K562 (cell line): ENCODE results near the gene DNAJC6. TPM values are rescaled to one million over a fixed set of nuclear protein-coding genes. Genes with fewer than 3 reads are reported as not detected.

Experiments used
- ATAC-seq: fragments of 200-7000 bp; cut with Tn5 transposase; 3 replicates; pipeline ENCODE4 v1.9.1; 2020; ENCODE audit warnings: moderate library complexity
- BruUV-seq: library from RNA; stranded (reverse); fragments of 400-500 nt; replicated peaks from 2 replicates; lab custom pipeline; 2021; lab: Mats Ljungman, UMichigan
- CTCF ChIA-PET: fragments of 300-600 bp; formaldehyde crosslinking; extraction: SDS; loops from one replicate; lab custom pipeline; 2021; ENCODE audit warnings: low intra/inter-chr PET ratio; lab: Yijun Ruan, JAX
- POLR2A ChIA-PET: fragments of 300-600, 350-650 bp; sonication (Branson Sonifier 250); formaldehyde crosslinking; extraction: SDS; loops from one replicate; lab custom pipeline; 2021; ENCODE audit warnings: antibody characterized with exemption, inconsistent platforms; lab: Yijun Ruan, JAX
- DNase-seq, 4 experiments: peaks; one replicate each; pipeline versions ENCODE4 v3.0.0 to v3.0.0-alpha.2; 2011 to 2018; ENCODE audit warnings: low spot score in 3 of 4, mixed read lengths in 3 of 4; ENCODE audit errors: extremely low read depth in 1 of 4
- FAIRE-seq: peaks from 2 replicates; lab custom pipeline; 2011; peaks lifted over from hg19 to GRCh38; lab: Jason Lieb, UNC
- H2AFZ ChIP-seq: 2 replicates; pipeline ENCODE4 v1.6.0; 2011; ENCODE audit warnings: low read depth, low read length, control low read depth, inconsistent platforms
- H3K27ac ChIP-seq: fragments of 200-600 bp; 3 replicates; pipeline ENCODE4 v1.8.0; 2011; ENCODE audit warnings: low read depth, mild to moderate bottlenecking, control low read depth, inconsistent platforms, low read length, moderate library complexity, mixed read lengths; ENCODE audit errors: extremely low read depth
- H3K27me3 ChIP-seq, 2 experiments: fragments of 300-600 bp in 1 of 2; 2 replicates in 1 of 2; 3 replicates in 1 of 2; pipeline versions ENCODE4 v1.6.0 to v1.8.0; 2011; ENCODE audit warnings: inconsistent platforms in 2 of 2, low read length in 2 of 2, mild to moderate bottlenecking in 1 of 2, mixed read lengths in 1 of 2, moderate library complexity in 1 of 2; ENCODE audit not compliant: control insufficient read depth in 2 of 2, insufficient read depth in 2 of 2
- H3K36me3 ChIP-seq: fragments of 300-600 bp; 3 replicates; pipeline ENCODE4 v1.8.0; 2011; ENCODE audit warnings: mild to moderate bottlenecking, low read length, inconsistent platforms; ENCODE audit not compliant: control insufficient read depth, insufficient read depth
- H3K4me1 ChIP-seq, 2 experiments: fragments of 200-600 bp in 1 of 2; replicated peaks in 1 of 2; 2 replicates in 1 of 2; 3 replicates in 1 of 2; pipeline versions ENCODE4 v1.5.1 to v1.8.0; 2011; ENCODE audit warnings: inconsistent platforms in 2 of 2, low read length in 2 of 2, mild to moderate bottlenecking in 1 of 2, mixed read lengths in 1 of 2, moderate library complexity in 1 of 2; ENCODE audit not compliant: control insufficient read depth in 2 of 2, insufficient read depth in 2 of 2
- H3K4me2 ChIP-seq: 2 replicates; pipeline ENCODE4 v1.6.1; 2011; ENCODE audit warnings: low read length, control low read depth, inconsistent platforms, mixed read lengths; ENCODE audit not compliant: insufficient read depth
- H3K4me3 ChIP-seq: fragments of 200-600 bp; sonication (generic), shearing (Covaris generic); 2 replicates; pipeline ENCODE4 v1.5.1; 2016; ENCODE audit warnings: control low read depth, inconsistent platforms
- H3K79me2 ChIP-seq: fragments of 200-600 bp; 3 replicates; pipeline ENCODE4 v1.8.0; 2011; ENCODE audit warnings: low read length, inconsistent platforms; ENCODE audit not compliant: control insufficient read depth, insufficient read depth
- H3K9ac ChIP-seq, 2 experiments: 2 replicates each; pipeline versions ENCODE4 v1.6.0 to v1.6.1; 2011; ENCODE audit warnings: low read depth in 2 of 2, low read length in 2 of 2, control low read depth in 1 of 2, inconsistent platforms in 1 of 2, mild to moderate bottlenecking in 1 of 2, mixed read lengths in 1 of 2; ENCODE audit not compliant: insufficient read depth in 1 of 2
- H3K9me1 ChIP-seq: one replicate; pipeline ENCODE4 v1.6.0; 2011; ENCODE audit warnings: inconsistent platforms, mild to moderate bottlenecking, low read length, moderate library complexity; ENCODE audit not compliant: control insufficient read depth, insufficient read depth
- H3K9me3 ChIP-seq: replicated peaks from 2 replicates; pipeline ENCODE4 v1.5.1; 2011; ENCODE audit warnings: low read depth, low read length, inconsistent platforms; ENCODE audit not compliant: control insufficient read depth, insufficient read depth
- H4K20me1 ChIP-seq: replicated peaks from 2 replicates; pipeline ENCODE4 v1.6.1; 2011; ENCODE audit warnings: low read length, inconsistent platforms, mixed read lengths; ENCODE audit not compliant: control insufficient read depth, insufficient read depth
- CEBPB ChIP-seq: fragments of 450-650 bp; IDR thresholded peaks from 2 replicates; pipeline ENCODE4 v1.6.1; 2016; ENCODE audit warnings: missing genetic modification characterization, missing compliant biosample characterization
- CEBPG ChIP-seq, 3 experiments: fragments of 200-800 bp in 1 of 3; sonication (Bioruptor generic) in 1 of 3; sonication (generic) in 1 of 3; formaldehyde crosslinking in 1 of 3; IDR thresholded peaks in 2 of 3; conservative IDR thresholded peaks in 1 of 3; 2 replicates each; pipeline versions ENCODE4 v1.6.1 to v1.8.0; 2016 to 2022; ENCODE audit warnings: missing compliant biosample characterization in 2 of 3, missing genetic modification characterization in 2 of 3, mild to moderate bottlenecking in 1 of 3, missing genetic modification reagents in 1 of 3
- MTA2 ChIP-seq: fragments of 450-650 bp; IDR thresholded peaks from 2 replicates; pipeline ENCODE4 v1.6.1; 2016; ENCODE audit warnings: low read depth
- NFATC3 ChIP-seq: fragments of 450-650 bp; IDR thresholded peaks from 2 replicates; pipeline ENCODE4 v1.6.1; 2017; ENCODE audit warnings: mild to moderate bottlenecking
- POLR2H ChIP-seq: IDR thresholded peaks from 2 replicates; pipeline ENCODE4 v1.6.1; 2016; ENCODE audit warnings: missing genetic modification characterization, low read depth, mild to moderate bottlenecking, control low read depth, missing compliant biosample characterization, moderate library complexity
- ZNF212 ChIP-seq: fragments of 450-650 bp; formaldehyde crosslinking; IDR thresholded peaks from 2 replicates; pipeline ENCODE4 v1.4.0; 2020; ENCODE audit warnings: mild to moderate bottlenecking
- ZSCAN32 ChIP-seq: fragments of 450-650 bp; formaldehyde crosslinking; IDR thresholded peaks from 2 replicates; pipeline ENCODE4 v1.4.0; 2020; ENCODE audit warnings: mild to moderate bottlenecking, moderate library complexity
- WGBS: fragments of 100-300 bp; shearing (Covaris generic); methylation state at CpG from one replicate; pipeline ENCODE4 v1.1.6; 2016; ENCODE audit warnings: low coverage, mixed read lengths; ENCODE audit not compliant: insufficient coverage; ENCODE audit errors: missing lambda C conversion rate; 5-methylcytosine and 5-hydroxymethylcytosine counted together
- in situ Hi-C: fragments of 300-500 bp; cut with MboI; formaldehyde crosslinking; loops from 4 replicates; pipeline ENCODE4 v1.15.0; 2018; ENCODE audit warnings: inconsistent platforms, mixed read lengths
- intact Hi-C: fragments of 100-400 bp; cut with micrococcal nuclease; formaldehyde crosslinking; loops from 2 replicates; pipeline ENCODE4 v1.14.2; 2022
- polyA plus RNA-seq, 8 experiments: library from polyadenylated mRNA; depleted of rRNA in 4 of 8; stranded (reverse) in 5 of 8; unstranded in 3 of 8; fragments of >200 nt; fragmentation: Nextera tagmentation in 2 of 8; fragmentation: Illumina TruSeq in 1 of 8; extraction: Ambion mirVana in 2 of 8; extraction: Trizol in 1 of 8; gene quantifications; 2 replicates each; pipeline versions ENCODE4 v1.2.1 to v1.2.3, GENCODE V29; 2011 to 2014; ENCODE audit warnings: inconsistent platforms in 1 of 8, missing spikeins in 1 of 8
- total RNA-seq, 7 experiments: library from RNA; depleted of rRNA in 6 of 7; stranded (reverse); fragments of >200 nt in 6 of 7; fragmentation: Illumina TruSeq in 2 of 7; extraction: Trizol in 2 of 7; gene quantifications; 2 replicates each; pipeline versions ENCODE4 v1.2.1 to v1.2.3, GENCODE V29; 2011 to 2021; ENCODE audit warnings: low replicate concordance in 1 of 7
- TF ChIP-seq, protein P1 (sequence below): sonication (generic); formaldehyde crosslinking; IDR thresholded peaks from 2 replicates; pipeline ENCODE4 v1.8.0; 2022; ENCODE audit warnings: mild to moderate bottlenecking, missing genetic modification reagents
- TF ChIP-seq, protein P2 (sequence below): fragments of 450-650 bp; formaldehyde crosslinking; IDR thresholded peaks from 2 replicates; pipeline ENCODE4 v1.4.0; 2022; ENCODE audit warnings: mild to moderate bottlenecking, moderate library complexity
- TF ChIP-seq, protein P3 (sequence below), 2 experiments: fragments of 450-650 bp in 1 of 2; sonication (generic) in 1 of 2; formaldehyde crosslinking in 1 of 2; IDR thresholded peaks in 1 of 2; conservative IDR thresholded peaks in 1 of 2; 2 replicates each; pipeline versions ENCODE4 v1.6.1 to v1.8.1; 2016 to 2023; ENCODE audit warnings: mild to moderate bottlenecking in 2 of 2, moderate library complexity in 2 of 2, inconsistent platforms in 1 of 2, missing genetic modification reagents in 1 of 2
- TF ChIP-seq, protein P4 (sequence below): fragments of 450-650 bp; formaldehyde crosslinking; IDR thresholded peaks from 2 replicates; pipeline ENCODE4 v1.4.0; 2020; ENCODE audit warnings: mild to moderate bottlenecking, mixed read lengths

DNAJC6 gene
- total and polyA plus RNA-seq, 9 of the 15 experiments (the other 6 are each of a cell fraction or from before 2014, with no cell fraction given): 6.7 to 78.7 (median 28.0) TPM

DNA sequence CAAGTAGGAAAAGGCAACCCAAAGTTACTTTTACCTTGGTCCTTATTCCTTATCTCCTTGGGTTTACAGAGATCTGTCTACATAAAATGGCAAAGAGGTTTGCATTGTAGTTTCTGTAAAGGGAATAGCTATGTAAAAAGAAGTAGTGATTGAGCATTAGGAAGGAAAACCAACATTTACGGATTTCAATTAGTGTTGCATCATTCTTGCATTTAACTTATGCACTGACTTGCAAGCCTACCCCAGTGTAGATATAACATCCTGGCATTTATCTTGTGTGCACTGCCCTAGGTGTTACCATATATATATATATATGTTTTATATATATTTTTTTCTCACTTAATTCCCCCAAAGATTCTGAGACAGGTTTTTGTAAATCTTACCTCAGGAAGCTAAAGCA is 107.4 kb downstream of the DNAJC6 start:
- Histone ChIP-seq H3K27me3 (no peaks in the 10 kb centered on the region), H3K36me3 (peaks cover 28% of the 10 kb centered on the region), H4K20me1 (no peaks in the 10 kb centered on the region), H3K4me2 (no peak overlapping the region), H3K4me1 (peaks cover 23 to 57% of the 10 kb centered on the region in 2 experiments), H2AFZ (no peak overlapping the region), H3K4me3 (no peak overlapping the region), H3K9me1 (no peaks in the 10 kb centered on the region), H3K27ac (no peak overlapping the region; the same call in 1 of the 3 replicates), H3K79me2 (peaks cover 16% of the 10 kb centered on the region), H3K9me3 (no peaks in the 10 kb centered on the region), H3K9ac (no peak overlapping the region)
- in situ Hi-C loops (loop anchor here (5.0 kb wide), 1 partner anchor 179 kb away; no protein-coding TSS in a partner anchor), intact Hi-C loops (no loop called here)
- DNase-seq (no peak), FAIRE-seq (no peak), ATAC-seq (no peak)
- BruUV-seq: no TSS peak
- CTCF ChIA-PET: no interaction called here
- WGBS: 73% methylated on average over 1 of the region's 1 CpG
- POLR2A ChIA-PET: interaction anchor here (0.6 kb wide), 1 partner anchor 11 kb away, joined by 3 read pairs; no protein-coding TSS in a partner anchor
- TF ChIP-seq, protein P1, sequence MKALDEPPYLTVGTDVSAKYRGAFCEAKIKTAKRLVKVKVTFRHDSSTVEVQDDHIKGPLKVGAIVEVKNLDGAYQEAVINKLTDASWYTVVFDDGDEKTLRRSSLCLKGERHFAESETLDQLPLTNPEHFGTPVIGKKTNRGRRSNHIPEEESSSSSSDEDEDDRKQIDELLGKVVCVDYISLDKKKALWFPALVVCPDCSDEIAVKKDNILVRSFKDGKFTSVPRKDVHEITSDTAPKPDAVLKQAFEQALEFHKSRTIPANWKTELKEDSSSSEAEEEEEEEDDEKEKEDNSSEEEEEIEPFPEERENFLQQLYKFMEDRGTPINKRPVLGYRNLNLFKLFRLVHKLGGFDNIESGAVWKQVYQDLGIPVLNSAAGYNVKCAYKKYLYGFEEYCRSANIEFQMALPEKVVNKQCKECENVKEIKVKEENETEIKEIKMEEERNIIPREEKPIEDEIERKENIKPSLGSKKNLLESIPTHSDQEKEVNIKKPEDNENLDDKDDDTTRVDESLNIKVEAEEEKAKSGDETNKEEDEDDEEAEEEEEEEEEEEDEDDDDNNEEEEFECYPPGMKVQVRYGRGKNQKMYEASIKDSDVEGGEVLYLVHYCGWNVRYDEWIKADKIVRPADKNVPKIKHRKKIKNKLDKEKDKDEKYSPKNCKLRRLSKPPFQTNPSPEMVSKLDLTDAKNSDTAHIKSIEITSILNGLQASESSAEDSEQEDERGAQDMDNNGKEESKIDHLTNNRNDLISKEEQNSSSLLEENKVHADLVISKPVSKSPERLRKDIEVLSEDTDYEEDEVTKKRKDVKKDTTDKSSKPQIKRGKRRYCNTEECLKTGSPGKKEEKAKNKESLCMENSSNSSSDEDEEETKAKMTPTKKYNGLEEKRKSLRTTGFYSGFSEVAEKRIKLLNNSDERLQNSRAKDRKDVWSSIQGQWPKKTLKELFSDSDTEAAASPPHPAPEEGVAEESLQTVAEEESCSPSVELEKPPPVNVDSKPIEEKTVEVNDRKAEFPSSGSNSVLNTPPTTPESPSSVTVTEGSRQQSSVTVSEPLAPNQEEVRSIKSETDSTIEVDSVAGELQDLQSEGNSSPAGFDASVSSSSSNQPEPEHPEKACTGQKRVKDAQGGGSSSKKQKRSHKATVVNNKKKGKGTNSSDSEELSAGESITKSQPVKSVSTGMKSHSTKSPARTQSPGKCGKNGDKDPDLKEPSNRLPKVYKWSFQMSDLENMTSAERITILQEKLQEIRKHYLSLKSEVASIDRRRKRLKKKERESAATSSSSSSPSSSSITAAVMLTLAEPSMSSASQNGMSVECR (CRISPR knock-in tag): no peak
- TF ChIP-seq NFATC3 (no peak), ZSCAN32 (CRISPR knock-in tag) (0 out of 2 replicates have a peak, but pooled peaks have one; percentile 31), ZNF212 (CRISPR knock-in tag) (no peak), POLR2H (tag) (0 out of 2 replicates have a peak, but pooled peaks have one; percentile 45), CEBPB (tag) (peak; percentile 56), CEBPG (CRISPR knock-in tag; IDR thresholded peaks at IDR 0.05) (peak; percentile 67), CEBPG (tag; conservative IDR thresholded peaks at IDR 0.05 in 1 of 2, IDR thresholded peaks at IDR 0.05 in 1 of 2) (peak; percentile 76 to 86), MTA2 (no peak)
- TF ChIP-seq, protein P2, sequence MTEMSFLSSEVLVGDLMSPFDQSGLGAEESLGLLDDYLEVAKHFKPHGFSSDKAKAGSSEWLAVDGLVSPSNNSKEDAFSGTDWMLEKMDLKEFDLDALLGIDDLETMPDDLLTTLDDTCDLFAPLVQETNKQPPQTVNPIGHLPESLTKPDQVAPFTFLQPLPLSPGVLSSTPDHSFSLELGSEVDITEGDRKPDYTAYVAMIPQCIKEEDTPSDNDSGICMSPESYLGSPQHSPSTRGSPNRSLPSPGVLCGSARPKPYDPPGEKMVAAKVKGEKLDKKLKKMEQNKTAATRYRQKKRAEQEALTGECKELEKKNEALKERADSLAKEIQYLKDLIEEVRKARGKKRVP (CRISPR knock-in tag): peak; percentile 67; the same call in 1 of the 2 replicates
- TF ChIP-seq, protein P3, sequence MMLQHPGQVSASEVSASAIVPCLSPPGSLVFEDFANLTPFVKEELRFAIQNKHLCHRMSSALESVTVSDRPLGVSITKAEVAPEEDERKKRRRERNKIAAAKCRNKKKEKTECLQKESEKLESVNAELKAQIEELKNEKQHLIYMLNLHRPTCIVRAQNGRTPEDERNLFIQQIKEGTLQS (IDR thresholded peaks at IDR 0.05): peak; percentile 87
- TF ChIP-seq, protein P3 (CRISPR knock-in tag; conservative IDR thresholded peaks at IDR 0.05): no peak
- TF ChIP-seq, protein P4, sequence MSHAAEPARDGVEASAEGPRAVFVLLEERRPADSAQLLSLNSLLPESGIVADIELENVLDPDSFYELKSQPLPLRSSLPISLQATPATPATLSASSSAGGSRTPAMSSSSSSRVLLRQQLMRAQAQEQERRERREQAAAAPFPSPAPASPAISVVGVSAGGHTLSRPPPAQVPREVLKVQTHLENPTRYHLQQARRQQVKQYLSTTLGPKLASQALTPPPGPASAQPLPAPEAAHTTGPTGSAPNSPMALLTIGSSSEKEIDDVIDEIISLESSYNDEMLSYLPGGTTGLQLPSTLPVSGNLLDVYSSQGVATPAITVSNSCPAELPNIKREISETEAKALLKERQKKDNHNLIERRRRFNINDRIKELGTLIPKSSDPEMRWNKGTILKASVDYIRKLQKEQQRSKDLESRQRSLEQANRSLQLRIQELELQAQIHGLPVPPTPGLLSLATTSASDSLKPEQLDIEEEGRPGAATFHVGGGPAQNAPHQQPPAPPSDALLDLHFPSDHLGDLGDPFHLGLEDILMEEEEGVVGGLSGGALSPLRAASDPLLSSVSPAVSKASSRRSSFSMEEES (CRISPR knock-in tag): no peak
